ENCODE measurements around the gene FOXP1. TPM values are rescaled to one million over a fixed set of nuclear protein-coding genes. Genes with fewer than 3 reads are reported as not detected.

The FOXP1 gene
- total RNA-seq, 1 donor from 2014 or later = 26.1 TPM

GRCh38 chr3:71215351-71215750, 368.2 kb downstream of the FOXP1 start:
- no peak for DNase-seq (ENCODE audit: low read depth)
- no peak overlapping the region for H3K4me3 ChIP-seq (ENCODE audit: low read depth, low read length)
- no peak for TF ChIP-seq CTCF (conservative IDR thresholded peaks at IDR 0.05; ENCODE audit: low read depth, low read length)

- H3K4me3 ChIP-seq (ENCODE audit: low read depth, low read length) = no peak overlapping the region
- TF ChIP-seq CTCF (conservative IDR thresholded peaks at IDR 0.05; ENCODE audit: low read depth, low read length) = no peak
- no peak for DNase-seq (ENCODE audit: low read depth)
These were observed 368.7 kb downstream of the FOXP1 start for GRCh38 chr3:71214797-71215196.

- TF ChIP-seq CTCF (conservative IDR thresholded peaks at IDR 0.05; ENCODE audit: low read depth, low read length) = no peak
These were observed 369.5 kb downstream of the FOXP1 start for GRCh38 chr3:71214016-71214415.

GRCh38 chr3:71211083-71211482, 372.4 kb downstream of the FOXP1 start:
- no peak for DNase-seq (ENCODE audit: low read depth)
- no peak for TF ChIP-seq CTCF (conservative IDR thresholded peaks at IDR 0.05; ENCODE audit: low read depth, low read length)
- no peak overlapping the region for H3K4me3 ChIP-seq (ENCODE audit: low read depth, low read length)

More at GRCh38 chr3:71214016-71214415, 369.5 kb downstream of the FOXP1 start:
- H3K4me3 ChIP-seq (ENCODE audit: low read depth, low read length) = no peak overlapping the region
- DNase-seq (ENCODE audit: low read depth) = no peak

- peak; percentile 45 for DNase-seq (ENCODE audit: low read depth)
- peak; percentile 21 for TF ChIP-seq CTCF (conservative IDR thresholded peaks at IDR 0.05; ENCODE audit: low read depth, low read length)
- no peak overlapping the region for H3K4me3 ChIP-seq (ENCODE audit: low read depth, low read length)
These were observed 373.1 kb downstream of the FOXP1 start for GRCh38 chr3:71210257-71211007.

GRCh38 chr3:71208211-71209095, 375.1 kb downstream of the FOXP1 start:
- no peak for DNase-seq (ENCODE audit: low read depth)
- H3K4me3 ChIP-seq (ENCODE audit: low read depth, low read length) = no peak overlapping the region
- no peak for TF ChIP-seq CTCF (conservative IDR thresholded peaks at IDR 0.05; ENCODE audit: low read depth, low read length)
